HG03066 (cell line): ENCODE results near the gene MTMR3.
"Not testable (repeated sequence)": the region's sequence is repeated elsewhere in the genome, so short reads cannot be mapped to it uniquely, and the experiment has no call there.

Source experiments
- ATAC-seq: cut with Tn5 transposase; IDR thresholded peaks from one replicate; pipeline ENCODE4 v1.9.1; 2021; ENCODE audit warnings: low read depth; ENCODE audit not compliant: unreplicated experiment

MTMR3 gene

DNA sequence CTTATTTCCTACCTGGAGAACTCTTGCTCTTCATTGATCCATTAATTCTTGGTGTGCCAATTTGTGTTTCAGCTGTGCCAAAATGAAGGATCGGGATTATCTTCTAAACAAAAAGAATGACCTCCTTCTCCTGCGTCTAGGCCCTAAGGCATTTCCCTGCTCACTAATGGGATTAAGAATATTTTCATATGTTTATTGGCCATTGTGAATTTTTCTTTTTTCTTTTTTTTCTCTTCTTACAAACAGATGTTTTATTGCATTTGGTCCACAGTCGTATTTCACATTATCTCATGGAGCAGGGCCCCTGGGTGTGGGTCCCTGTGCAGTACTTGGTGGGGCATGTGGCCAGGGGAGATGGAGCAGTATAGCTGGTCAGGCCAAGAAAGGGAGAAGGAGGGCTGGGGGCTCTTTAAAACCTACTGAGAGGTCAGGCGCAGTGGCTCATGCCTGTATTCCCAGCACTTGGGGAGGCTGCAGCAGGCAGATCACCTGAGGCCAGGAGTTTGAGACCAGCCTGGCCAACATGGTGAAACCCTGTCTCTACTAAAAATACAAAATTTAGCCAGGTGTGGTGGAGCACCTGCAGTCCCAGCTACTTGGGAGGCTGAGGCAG, 162.0 kb downstream of the MTMR3 start:
- no peak for ATAC-seq

GRCh38 chr22:30045494-30045887, 162.5 kb downstream of the MTMR3 start:
- ATAC-seq, result no peak

GRCh38 chr22:30045901-30046715, 163.1 kb downstream of the MTMR3 start:
- ATAC-seq, result no peak

GRCh38 chr22:30046716-30047363, 163.9 kb downstream of the MTMR3 start:
- ATAC-seq, result no peak

DNA sequence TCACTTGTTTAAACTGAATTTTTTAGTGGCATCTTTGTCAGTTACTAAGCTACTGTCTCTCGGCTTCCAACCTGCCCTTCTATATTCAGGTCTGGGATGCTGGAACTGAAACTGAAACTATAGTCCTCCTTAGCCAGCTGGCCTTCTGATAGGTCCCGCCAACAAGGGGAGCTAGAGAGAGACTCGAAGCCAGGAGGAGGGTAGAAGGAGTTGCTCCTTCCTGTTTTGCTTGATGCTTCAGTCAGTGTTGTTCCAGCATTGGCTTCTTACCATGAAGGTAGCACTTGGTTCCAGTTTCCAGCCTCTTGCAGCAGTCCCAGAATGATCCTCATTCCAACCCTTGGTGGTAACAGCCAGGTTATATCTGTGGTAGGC, 164.4 kb downstream of the MTMR3 start:
- ATAC-seq, result no peak

GRCh38 chr22:30048681-30049080, 165.7 kb downstream of the MTMR3 start:
- ATAC-seq, result no peak

DNA sequence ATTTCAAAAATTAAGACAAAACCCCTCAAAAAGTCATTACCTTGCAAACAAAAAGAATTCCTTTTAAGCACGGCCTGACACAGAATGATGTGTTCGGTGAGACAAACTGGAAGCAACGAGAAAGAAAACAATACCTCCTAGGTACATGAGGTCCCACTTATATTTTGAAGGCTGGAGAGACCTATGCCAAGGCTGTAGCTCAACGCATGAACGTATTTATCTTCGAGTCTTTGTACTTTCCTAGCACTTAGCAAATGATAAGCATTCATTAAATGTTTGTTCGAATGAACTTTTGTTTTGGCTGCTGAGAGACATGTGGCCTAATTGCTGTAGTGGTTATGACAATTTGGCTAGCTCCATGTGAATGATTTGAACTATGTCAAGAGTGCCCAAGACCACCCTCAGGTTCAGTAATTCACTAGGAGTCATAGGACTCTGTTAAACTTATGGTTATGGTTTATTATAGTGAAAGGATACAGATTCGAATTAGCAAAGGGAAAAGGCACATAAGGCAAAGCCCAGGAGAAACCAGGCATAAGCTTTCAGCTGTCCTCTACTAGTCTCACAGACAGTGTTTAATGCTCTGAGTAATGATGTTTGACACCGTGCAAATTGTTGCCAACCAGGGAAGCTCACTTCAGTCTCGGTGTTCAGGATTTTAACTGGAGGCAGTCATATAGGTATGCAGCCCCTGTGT, 171.2 kb downstream of the MTMR3 start:
- no peak for ATAC-seq

DNA sequence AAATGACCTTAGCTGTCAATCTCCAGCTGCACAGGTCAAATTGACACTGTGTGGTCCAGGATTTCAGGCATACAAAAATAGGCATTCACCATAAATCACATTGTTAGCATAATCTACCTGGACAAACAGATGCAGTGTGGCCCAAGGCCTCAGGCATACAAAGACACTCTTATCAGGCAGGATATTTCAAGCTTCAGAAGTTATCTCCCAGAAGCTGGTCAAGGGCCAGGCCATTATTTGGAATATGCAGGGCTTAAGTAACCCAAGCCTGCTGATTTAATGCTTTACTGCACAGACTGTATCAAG, 171.7 kb downstream of the MTMR3 start:
- ATAC-seq, result no peak

DNA sequence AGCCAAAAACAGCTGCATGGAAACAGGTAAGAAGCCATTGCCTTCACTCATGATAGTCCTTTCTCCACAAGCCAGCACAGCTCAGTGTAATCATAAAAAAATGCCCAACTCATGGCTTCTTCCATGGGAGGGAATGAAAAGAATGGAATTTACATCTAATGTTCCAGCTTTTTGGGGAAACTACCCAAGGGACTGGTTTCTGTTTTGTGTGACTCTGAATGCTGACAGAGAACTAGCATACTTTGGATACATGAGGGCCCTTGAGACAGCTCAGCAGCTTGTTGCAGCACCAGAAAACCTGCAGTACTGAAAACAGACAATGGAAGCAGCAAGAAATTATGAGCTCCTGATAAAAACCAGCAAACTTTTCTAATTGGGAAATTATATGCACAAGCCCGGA, 173.0 kb downstream of the MTMR3 start:
- ATAC-seq, result no peak

DNA sequence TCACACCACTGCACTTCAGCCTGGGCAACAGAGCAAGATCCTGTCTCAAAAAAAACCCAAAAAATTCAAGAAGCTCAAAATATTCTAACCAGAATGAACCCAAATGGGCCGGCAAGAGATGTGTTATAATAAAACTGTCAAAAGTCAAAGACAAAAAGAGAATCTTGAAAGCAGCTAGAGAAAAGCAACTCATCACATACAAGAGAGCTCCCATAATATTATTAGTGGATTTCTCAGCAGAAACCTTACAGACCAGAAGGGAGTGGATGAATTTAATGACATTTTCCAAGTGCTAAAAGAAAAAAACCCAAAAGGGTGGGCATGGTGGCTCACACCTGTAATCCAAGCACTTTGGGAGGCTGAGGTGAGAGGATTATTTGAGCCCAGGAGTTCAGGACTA, 174.4 kb downstream of the MTMR3 start:
- no peak for ATAC-seq

- ATAC-seq, result not testable (repeated sequence)
Observed at GRCh38 chr22:30059346-30060020, 176.5 kb downstream of the MTMR3 start.

GRCh38 chr22:30061094-30061493, 178.1 kb downstream of the MTMR3 start:
- not testable (repeated sequence) for ATAC-seq

DNA sequence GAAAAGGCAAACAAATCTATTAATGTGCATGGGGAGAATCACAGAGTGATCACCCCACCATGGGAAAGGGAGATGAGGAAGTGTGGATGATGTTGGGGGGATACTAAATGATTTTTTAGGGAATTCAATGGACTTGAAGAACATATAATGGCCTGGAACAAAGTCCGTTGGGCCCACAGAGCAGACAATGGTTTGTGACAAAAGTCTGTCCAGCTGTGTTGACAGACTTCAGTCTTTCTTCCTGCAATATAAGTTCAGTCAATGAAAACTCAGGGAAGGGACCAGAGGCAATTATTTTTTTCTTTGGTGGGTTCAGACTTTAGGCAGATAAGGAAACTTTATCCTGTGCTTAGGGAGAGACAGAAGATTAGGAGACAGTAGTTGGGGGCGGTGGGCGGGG, 179.3 kb downstream of the MTMR3 start:
- ATAC-seq, result no peak

- no peak for ATAC-seq
Observed at GRCh38 chr22:30062950-30063349, 180.0 kb downstream of the MTMR3 start.

DNA sequence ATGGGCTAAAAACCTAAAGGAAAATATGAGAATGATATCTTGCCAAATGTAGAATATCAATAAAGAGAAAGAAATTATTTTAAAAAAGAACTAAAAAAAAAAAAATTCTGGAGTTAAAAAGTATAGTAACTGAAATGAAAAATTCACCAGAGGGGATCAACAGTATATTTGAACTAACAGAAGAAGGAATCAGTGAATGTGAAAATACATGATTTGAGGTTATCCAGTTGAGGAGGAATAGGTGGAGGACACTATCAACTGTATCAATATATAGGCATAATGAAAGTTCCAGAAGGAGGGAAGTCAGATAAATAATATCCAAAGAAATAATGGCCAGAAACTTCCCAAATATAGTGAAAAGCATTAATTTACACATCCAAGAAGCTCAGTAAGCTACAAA, 181.2 kb downstream of the MTMR3 start:
- ATAC-seq, result no peak

DNA sequence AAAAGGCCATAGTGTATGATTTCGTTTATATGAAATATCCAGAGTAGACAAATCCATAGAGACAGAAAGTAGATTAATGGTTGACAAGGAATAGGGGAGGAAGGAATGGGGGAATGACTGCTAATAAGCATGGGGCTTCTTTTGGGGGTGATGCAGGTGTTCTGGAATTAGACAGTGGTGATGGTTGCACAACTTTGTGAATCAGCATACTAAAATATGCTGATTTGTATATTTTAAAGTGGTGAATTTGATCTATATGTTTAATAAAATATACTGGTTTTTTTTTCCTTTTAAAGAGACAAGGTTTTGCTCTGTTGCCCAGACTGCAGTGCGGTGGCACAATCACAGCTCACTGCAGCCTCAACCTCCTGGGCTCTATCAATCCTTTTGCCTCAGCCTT, 190.8 kb downstream of the MTMR3 start:
- no peak for ATAC-seq

GRCh38 chr22:30074147-30074546, 191.2 kb downstream of the MTMR3 start:
- ATAC-seq, result no peak

GRCh38 chr22:30074994-30075393, 192.0 kb downstream of the MTMR3 start:
- no peak for ATAC-seq

GRCh38 chr22:30077279-30077880, 194.4 kb downstream of the MTMR3 start:
- ATAC-seq, result no peak
